GM12878 (cell line): ENCODE measurements around the gene PPP2R3B.

Experiments used
- ATF7 ChIP-seq: fragments of 450-650 bp; IDR thresholded peaks from 2 replicates; pipeline ENCODE4 v1.6.1; 2016; ENCODE audit warnings: low read depth, mild to moderate bottlenecking
- CEBPB ChIP-seq, 2 experiments: fragments of 150-350 bp in 1 of 2; IDR thresholded peaks; 2 replicates each; pipeline ENCODE4 v1.6.1; 2012 to 2014; ENCODE audit warnings: low read depth in 2 of 2, low read length in 2 of 2, borderline replicate concordance in 1 of 2, inconsistent platforms in 1 of 2
- E4F1 ChIP-seq: fragments of 450-650 bp; IDR thresholded peaks from 2 replicates; pipeline ENCODE4 v1.6.1; 2018; ENCODE audit warnings: borderline replicate concordance, mild to moderate bottlenecking; ENCODE audit not compliant: partially characterized antibody
- EP300 ChIP-seq, 2 experiments: fragments of 150-350 bp in 1 of 2; IDR thresholded peaks; 2 replicates each; pipeline ENCODE4 v1.6.1; 2011 to 2012; ENCODE audit warnings: low read depth in 2 of 2, low read length in 2 of 2, borderline replicate concordance in 1 of 2, improper control_type of control experiment in 1 of 2, inconsistent platforms in 1 of 2; ENCODE audit not compliant: control insufficient read depth in 1 of 2
- EZH2 ChIP-seq: IDR thresholded peaks from 2 replicates; pipeline ENCODE4 v1.6.1; 2012; ENCODE audit warnings: low read depth, mild to moderate bottlenecking, control low read depth, inconsistent platforms, low read length, borderline replicate concordance; ENCODE audit not compliant: control insufficient read depth
- FOXK2 ChIP-seq: fragments of 450-650 bp; IDR thresholded peaks from 2 replicates; pipeline ENCODE4 v1.6.1; 2017; ENCODE audit warnings: mild to moderate bottlenecking, moderate library complexity
- PBX3 ChIP-seq: IDR thresholded peaks from 2 replicates; pipeline ENCODE4 v1.6.1; 2011; ENCODE audit warnings: mild to moderate bottlenecking, low read depth, low read length, moderate library complexity; ENCODE audit not compliant: insufficient replicate concordance
- RCOR1 ChIP-seq: conservative IDR thresholded peaks from 2 replicates; pipeline ENCODE4 v1.6.1; 2012; ENCODE audit warnings: low read depth, low read length, improper control_type of control experiment
- SIX5 ChIP-seq: IDR thresholded peaks from 2 replicates; pipeline ENCODE4 v1.6.1; 2011; ENCODE audit warnings: mild to moderate bottlenecking, low read depth, low read length, moderate library complexity; ENCODE audit not compliant: severe bottlenecking
- TCF12 ChIP-seq: IDR thresholded peaks from 2 replicates; pipeline ENCODE4 v1.6.1; 2011; ENCODE audit warnings: low read depth, mild to moderate bottlenecking, low read length
- TF ChIP-seq, protein P1 (sequence below), 3 experiments: IDR thresholded peaks in 2 of 3; conservative IDR thresholded peaks in 1 of 3; 2 replicates each; pipeline ENCODE4 v1.5.1; 2011; ENCODE audit warnings: low read depth in 3 of 3, low read length in 3 of 3, mild to moderate bottlenecking in 3 of 3, control low read depth in 2 of 3, moderate library complexity in 2 of 3, inconsistent platforms in 1 of 3, mixed read lengths in 1 of 3; ENCODE audit not compliant: control insufficient read depth in 2 of 3, insufficient read depth in 1 of 3; ENCODE audit errors: extremely low read depth in 1 of 3

DNA sequence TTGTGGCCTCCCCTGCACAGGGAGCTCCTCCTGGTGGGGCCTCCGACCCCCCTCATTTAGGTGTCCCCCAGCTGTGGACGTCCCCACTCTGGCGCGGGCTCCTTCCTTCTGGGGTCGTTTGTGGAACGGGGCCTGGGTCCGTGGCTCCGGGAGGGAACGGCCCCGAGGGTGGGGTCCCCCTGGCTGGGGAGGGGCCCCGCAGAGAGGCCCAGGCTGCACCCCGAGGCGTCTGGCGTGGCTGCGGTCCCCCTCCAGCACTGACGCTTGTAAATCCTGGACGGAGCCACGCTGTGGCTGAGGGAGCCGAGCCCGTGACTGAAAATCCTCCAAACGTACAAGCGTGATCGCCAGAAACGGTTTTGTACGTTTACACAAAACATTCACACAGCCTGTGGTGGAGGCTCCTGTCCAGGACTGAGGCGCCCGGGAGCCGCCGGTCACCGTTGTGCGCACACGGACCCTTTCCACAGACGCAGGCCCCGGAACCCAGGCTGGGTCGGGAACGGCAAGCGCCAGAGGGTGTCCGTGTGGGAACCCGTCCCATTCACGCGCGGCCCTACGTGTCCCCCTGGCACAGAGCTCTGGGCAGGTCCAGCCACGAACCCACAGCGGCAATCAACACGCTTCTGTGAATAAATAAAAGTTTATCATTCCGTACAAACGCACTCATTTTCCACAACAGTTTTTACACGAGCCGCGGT, 52.9 kb downstream of the PPP2R3B start:
- TF ChIP-seq RCOR1 (no peak), SIX5 (no peak), ATF7 (no peak), EZH2 (no peak), FOXK2 (no peak), TCF12 (no peak), CEBPB (IDR thresholded peaks at IDR 0.05; ENCODE audit: borderline replicate concordance in 1 of 2, low read depth in 2 of 2, low read length in 2 of 2) (no peak), E4F1 (no peak), EP300 (IDR thresholded peaks at IDR 0.05; ENCODE audit: borderline replicate concordance in 1 of 2, control insufficient read depth in 1 of 2, low read depth in 2 of 2, low read length in 2 of 2) (no peak), PBX3 (no peak)
- TF ChIP-seq, protein P1, sequence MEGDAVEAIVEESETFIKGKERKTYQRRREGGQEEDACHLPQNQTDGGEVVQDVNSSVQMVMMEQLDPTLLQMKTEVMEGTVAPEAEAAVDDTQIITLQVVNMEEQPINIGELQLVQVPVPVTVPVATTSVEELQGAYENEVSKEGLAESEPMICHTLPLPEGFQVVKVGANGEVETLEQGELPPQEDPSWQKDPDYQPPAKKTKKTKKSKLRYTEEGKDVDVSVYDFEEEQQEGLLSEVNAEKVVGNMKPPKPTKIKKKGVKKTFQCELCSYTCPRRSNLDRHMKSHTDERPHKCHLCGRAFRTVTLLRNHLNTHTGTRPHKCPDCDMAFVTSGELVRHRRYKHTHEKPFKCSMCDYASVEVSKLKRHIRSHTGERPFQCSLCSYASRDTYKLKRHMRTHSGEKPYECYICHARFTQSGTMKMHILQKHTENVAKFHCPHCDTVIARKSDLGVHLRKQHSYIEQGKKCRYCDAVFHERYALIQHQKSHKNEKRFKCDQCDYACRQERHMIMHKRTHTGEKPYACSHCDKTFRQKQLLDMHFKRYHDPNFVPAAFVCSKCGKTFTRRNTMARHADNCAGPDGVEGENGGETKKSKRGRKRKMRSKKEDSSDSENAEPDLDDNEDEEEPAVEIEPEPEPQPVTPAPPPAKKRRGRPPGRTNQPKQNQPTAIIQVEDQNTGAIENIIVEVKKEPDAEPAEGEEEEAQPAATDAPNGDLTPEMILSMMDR (IDR thresholded peaks at IDR 0.05 in 2 of 3, conservative IDR thresholded peaks at IDR 0.05 in 1 of 3; ENCODE audit: control insufficient read depth in 2 of 3, extremely low read depth in 1 of 3, insufficient read depth in 1 of 3, low read depth in 3 of 3, low read length in 3 of 3): no peak
